GM18909 (cell line): ENCODE measurements around the gene KAZN.
"Not testable (repeated sequence)": the region's sequence is repeated elsewhere in the genome, so short reads cannot be mapped to it uniquely, and the experiment has no call there.

ENCODE experiments used
- ATAC-seq: cut with Tn5 transposase; IDR thresholded peaks from one replicate; pipeline ENCODE4 v1.9.1; 2021; ENCODE audit warnings: mild to moderate bottlenecking; ENCODE audit not compliant: unreplicated experiment, poor library complexity

The KAZN gene

GRCh38 chr1:15134285-15134684 lies 535.8 kb downstream of the KAZN start:
- no peak for ATAC-seq

GRCh38 chr1:15135604-15136003 lies 537.1 kb downstream of the KAZN start:
- ATAC-seq: not testable (repeated sequence)

- no peak for ATAC-seq
Observed at GRCh38 chr1:15137809-15138208, 539.3 kb downstream of the KAZN start.

GRCh38 chr1:15139654-15140350 lies 541.3 kb downstream of the KAZN start:
- ATAC-seq: no peak

GRCh38 chr1:15141935-15142539 lies 543.6 kb downstream of the KAZN start:
- ATAC-seq: no peak

GRCh38 chr1:15145327-15145726 lies 546.8 kb downstream of the KAZN start:
- no peak for ATAC-seq

GRCh38 chr1:15146142-15146680 lies 547.7 kb downstream of the KAZN start:
- ATAC-seq: no peak

- no peak for ATAC-seq
Observed at GRCh38 chr1:15146971-15147376, 548.5 kb downstream of the KAZN start.

GRCh38 chr1:15148004-15148403 lies 549.5 kb downstream of the KAZN start:
- ATAC-seq: no peak

- ATAC-seq: no peak
Observed at GRCh38 chr1:15148475-15148874, 550.0 kb downstream of the KAZN start.

- ATAC-seq: no peak
Observed at GRCh38 chr1:15148941-15149340, 550.5 kb downstream of the KAZN start.

- no peak for ATAC-seq
Observed at GRCh38 chr1:15150376-15150775, 551.9 kb downstream of the KAZN start.

GRCh38 chr1:15151377-15151806 lies 552.9 kb downstream of the KAZN start:
- no peak for ATAC-seq

- no peak for ATAC-seq
Observed at GRCh38 chr1:15151871-15152270, 553.4 kb downstream of the KAZN start.

- no peak for ATAC-seq
Observed at GRCh38 chr1:15152318-15153183, 554.1 kb downstream of the KAZN start.

GRCh38 chr1:15153184-15153841 lies 554.8 kb downstream of the KAZN start, which contains the start of gene TMEM51:
Gene TMEM51 (plus strand): TSS chr1:15153747. CDS start chr1:15215088, 61,341 bp downstream.
- ATAC-seq: no peak

GRCh38 chr1:15153842-15154479 lies 555.5 kb downstream of the KAZN start:
- no peak for ATAC-seq

- ATAC-seq: no peak
Observed at GRCh38 chr1:15154480-15155036, 556.1 kb downstream of the KAZN start.

- ATAC-seq: no peak
Observed at GRCh38 chr1:15155191-15155590, 556.7 kb downstream of the KAZN start.
